OCI-LY7 (cell line): Measurements from ENCODE around the gene TSR1. TPM values are rescaled to one million over a fixed set of nuclear protein-coding genes. Genes with fewer than 3 reads are reported as not detected.

Source experiments
- BruUV-seq: library from RNA; stranded (reverse); fragments of 400-500 nt; replicated peaks from 2 replicates; lab custom pipeline; 2021; lab: Mats Ljungman, UMichigan
- CTCF ChIA-PET: fragments of 300-600 bp; sonication (Branson Sonifier 250); formaldehyde crosslinking; loops from one replicate; lab custom pipeline; 2022; ENCODE audit warnings: antibody characterized with exemption; ENCODE audit not compliant: unreplicated experiment; lab: Charles Lee
- POLR2A ChIA-PET: fragments of 300-600 bp; sonication (Branson Sonifier 250); formaldehyde crosslinking; loops from one replicate; lab custom pipeline; 2022; ENCODE audit warnings: antibody characterized with exemption; lab: Charles Lee
- DNase-seq: peaks from one replicate; pipeline ENCODE4 v3.0.0-alpha.2; 2015; ENCODE audit warnings: low spot score
- H2AFZ ChIP-seq: fragments of 200-600 bp; sonication (generic), shearing (Covaris generic); 2 replicates; pipeline ENCODE4 v1.6.1; 2014; ENCODE audit warnings: mild to moderate bottlenecking, antibody characterized with exemption, low read length, moderate library complexity
- H3K27ac ChIP-seq: fragments of 200-600 bp; sonication (generic); 2 replicates; pipeline ENCODE4 v1.5.1; 2014; ENCODE audit warnings: mixed run types, low read depth, mild to moderate bottlenecking, moderate library complexity, low read length, inconsistent platforms; ENCODE audit not compliant: poor library complexity, severe bottlenecking
- H3K36me3 ChIP-seq: fragments of 200-600 bp; sonication (generic); 2 replicates; pipeline ENCODE4 v1.6.1; 2014; ENCODE audit warnings: mild to moderate bottlenecking, antibody characterized with exemption, low read length, moderate library complexity, mixed read lengths; ENCODE audit not compliant: insufficient read depth
- H3K4me1 ChIP-seq: fragments of 200-600 bp; sonication (generic); 2 replicates; pipeline ENCODE4 v1.5.1; 2014; ENCODE audit warnings: mild to moderate bottlenecking, low read length; ENCODE audit not compliant: insufficient read depth, poor library complexity, severe bottlenecking
- H3K4me2 ChIP-seq: fragments of 200-600 bp; sonication (generic); 2 replicates; pipeline ENCODE4 v1.6.1; 2014; ENCODE audit warnings: mild to moderate bottlenecking, low read length
- H3K4me3 ChIP-seq: fragments of 200-600 bp; sonication (generic); 2 replicates; pipeline ENCODE4 v1.5.1; 2014; ENCODE audit warnings: mild to moderate bottlenecking, low read depth, low read length; ENCODE audit not compliant: poor library complexity, severe bottlenecking
- H3K79me2 ChIP-seq: fragments of 200-600 bp; sonication (generic); 2 replicates; pipeline ENCODE4 v1.6.1; 2016; ENCODE audit warnings: low read depth, mild to moderate bottlenecking, low read length, moderate library complexity, mixed read lengths; ENCODE audit not compliant: insufficient read depth
- H3K9me2 ChIP-seq: fragments of 200-600 bp; sonication (generic); 2 replicates; pipeline ENCODE4 v1.6.1; 2016; ENCODE audit warnings: mild to moderate bottlenecking, low read length, mixed read lengths; ENCODE audit not compliant: insufficient read depth
- H3K9me3 ChIP-seq: fragments of 200-600 bp; sonication (generic); 2 replicates; pipeline ENCODE4 v1.6.1; 2014; ENCODE audit warnings: mild to moderate bottlenecking, mixed run types, low read length, mixed read lengths
- H4K20me1 ChIP-seq: fragments of 200-600 bp; sonication (generic); 2 replicates; pipeline ENCODE4 v1.6.1; 2014; ENCODE audit warnings: mild to moderate bottlenecking, antibody characterized with exemption, low read length, moderate library complexity, mixed read lengths; ENCODE audit not compliant: insufficient read depth
- CTCF ChIP-seq: fragments of 200-600 bp; sonication (generic); conservative IDR thresholded peaks from 2 replicates; pipeline ENCODE4 v1.5.1; 2014; ENCODE audit warnings: mild to moderate bottlenecking, antibody characterized with exemption, low read length, moderate library complexity, mixed read lengths
- EZH2phosphoT487 ChIP-seq: fragments of 200-600 bp; sonication (generic); IDR thresholded peaks from 2 replicates; pipeline ENCODE4 v1.6.1; 2018; ENCODE audit warnings: low read depth, borderline replicate concordance, mild to moderate bottlenecking, mixed run types, antibody characterized with exemption, low read length, moderate library complexity, mixed read lengths
- intact Hi-C: fragments of 100-400 bp; cut with micrococcal nuclease; formaldehyde crosslinking; loops from one replicate; pipeline ENCODE4 v1.10.0; 2022; ENCODE audit not compliant: unreplicated experiment
- total RNA-seq, 2 experiments: library from RNA; depleted of rRNA in 1 of 2; stranded (reverse); fragments of >200 nt in 1 of 2; shearing (Covaris generic) in 1 of 2; gene quantifications; 2 replicates each; pipeline ENCODE4 v1.2.3, GENCODE V29; 2014 to 2022

Gene TSR1
- total RNA-seq, 2 experiments from 2014 or later = 58.7 to 85.8 TPM

DNA sequence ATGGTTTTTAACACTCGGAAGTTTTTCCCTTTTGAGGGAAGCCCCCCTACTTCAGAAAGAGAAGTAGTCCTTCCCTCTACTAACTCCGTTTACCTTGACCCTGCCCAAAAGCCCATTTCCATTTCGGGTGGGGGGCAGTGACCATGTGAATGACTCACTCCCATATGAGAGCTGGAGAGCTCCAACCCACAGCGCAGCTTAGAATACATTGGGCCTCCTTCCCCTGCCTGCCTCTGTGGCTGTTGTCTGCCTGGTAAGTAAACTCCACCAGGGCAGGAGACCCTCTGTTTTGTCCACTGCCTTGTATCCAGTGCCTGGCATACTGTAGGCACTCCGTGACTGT is 2.0 kb upstream of the TSR1 start:
- Histone ChIP-seq H3K36me3 (peaks cover 28% of the 10 kb centered on the region), H3K79me2 (peaks cover 29% of the 10 kb centered on the region), H2AFZ (peak overlapping the region; percentile 78; the same call in 1 of the 2 replicates), H3K4me1 (peaks cover 32% of the 10 kb centered on the region), H3K4me2 (peak overlapping the region; percentile 97), H3K4me3 (peak overlapping the region; percentile 95), H4K20me1 (peaks cover 10% of the 10 kb centered on the region; the same call in 1 of the 2 replicates), H3K9me3 (no peaks in the 10 kb centered on the region), H3K27ac (no peak overlapping the region), H3K9me2 (no peaks in the 10 kb centered on the region)
- intact Hi-C loops = loop anchor here (5.0 kb wide), 1 partner anchor 286 kb away; no protein-coding TSS in a partner anchor
- DNase-seq = no peak
- POLR2A ChIA-PET = interaction anchor here (1.1 kb wide), 1 partner anchor 10 kb away, joined by 3 read pairs; no protein-coding TSS in a partner anchor
- TF ChIP-seq CTCF (no peak), EZH2phosphoT487 (no peak)
- CTCF ChIA-PET = no interaction called here
- no TSS peak for BruUV-seq

DNA sequence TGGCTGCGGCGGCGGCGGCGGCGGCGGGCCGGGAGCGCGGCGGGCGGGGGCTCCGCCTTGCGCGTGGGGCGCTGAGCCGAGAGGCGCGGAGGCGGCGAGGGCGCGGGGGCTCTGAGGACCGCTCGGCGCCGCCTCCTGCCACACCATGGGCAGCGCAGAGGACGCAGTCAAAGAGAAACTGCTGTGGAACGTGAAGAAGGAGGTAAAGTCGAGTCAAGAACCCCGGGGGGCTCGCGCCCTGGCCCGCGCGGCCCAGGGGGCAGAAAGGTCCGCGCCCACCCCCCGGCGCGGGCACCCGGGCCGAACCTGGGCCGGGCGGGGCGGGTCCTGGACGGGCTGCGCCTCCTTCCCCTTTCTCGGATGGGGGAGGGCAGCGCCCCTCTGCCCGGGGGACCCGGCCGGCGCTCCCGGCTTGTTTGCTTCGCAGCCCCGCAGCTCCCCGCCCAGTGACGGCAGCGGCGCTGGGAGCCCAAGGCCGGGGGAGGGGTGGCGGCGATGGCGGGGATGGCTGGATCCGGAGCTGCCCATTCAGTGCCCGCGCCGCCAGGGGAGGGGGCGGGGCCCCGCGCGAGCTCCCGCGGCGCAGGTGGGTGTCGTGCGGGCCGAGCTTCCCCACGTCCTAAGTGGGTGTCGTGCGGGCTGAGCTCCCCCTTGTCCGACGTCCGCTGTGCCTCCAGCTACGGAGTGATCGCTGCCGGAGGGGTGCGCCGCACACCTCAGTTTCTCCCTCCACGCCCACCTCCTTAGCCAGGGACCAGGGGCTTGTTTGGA is 1.5 kb upstream of the TSR1 start:
- peaks cover 32% of the 10 kb centered on the region for H3K4me1 ChIP-seq
- H3K4me3 ChIP-seq = peak overlapping the region; percentile 95
- intact Hi-C loops = loop anchor here (2.0 to 5.0 kb wide), 2 partner anchors 63 to 285 kb away; partner anchors contain the start of gene MNT
- no TSS peak for BruUV-seq
- no peak overlapping the region for H3K27ac ChIP-seq
- peaks cover 33% of the 10 kb centered on the region for H3K36me3 ChIP-seq
- H3K9me3 ChIP-seq = no peaks in the 10 kb centered on the region
- ChIA-PET CTCF (no interaction called here), POLR2A (interaction anchor here (1.1 to 2.6 kb wide), 2 partner anchors 10 kb away, joined by 3 to 7 read pairs; no protein-coding TSS in a partner anchor)
- H3K9me2 ChIP-seq = no peaks in the 10 kb centered on the region
- H4K20me1 ChIP-seq = peaks cover 10% of the 10 kb centered on the region; the same call in 1 of the 2 replicates
- H3K79me2 ChIP-seq = peaks cover 35% of the 10 kb centered on the region
- peak overlapping the region; percentile 97 for H3K4me2 ChIP-seq
- TF ChIP-seq EZH2phosphoT487 (no peak), CTCF (0 out of 2 replicates have a peak, but pooled peaks have one; percentile 7)
- peak overlapping the region; percentile 78; the same call in 1 of the 2 replicates for H2AFZ ChIP-seq
- DNase-seq = peak; percentile 28
